ENCODE results near the gene ABLIM2.

The ABLIM2 gene

GRCh38 chr4:8005033-8005808, 153.4 kb downstream of the ABLIM2 start:
- DNase-seq (ENCODE audit: low read depth, low spot score): no peak

- DNase-seq (ENCODE audit: low read depth, low spot score): no peak
Observed at GRCh38 chr4:8004066-8004465, 154.5 kb downstream of the ABLIM2 start.

- DNase-seq (ENCODE audit: low read depth, low spot score): no peak
Observed at GRCh38 chr4:8002525-8003309, 155.9 kb downstream of the ABLIM2 start.

GRCh38 chr4:8001564-8002355, 156.9 kb downstream of the ABLIM2 start:
- DNase-seq (ENCODE audit: low read depth, low spot score): no peak

- DNase-seq (ENCODE audit: low read depth, low spot score): no peak
Observed at GRCh38 chr4:8000721-8001491, 157.7 kb downstream of the ABLIM2 start.

- no peak for DNase-seq (ENCODE audit: low read depth, low spot score)
Observed at GRCh38 chr4:8000247-8000646, 158.4 kb downstream of the ABLIM2 start.

- no peak for DNase-seq (ENCODE audit: low read depth, low spot score)
Observed at GRCh38 chr4:7999695-8000094, 158.9 kb downstream of the ABLIM2 start.

- DNase-seq (ENCODE audit: low read depth, low spot score): no peak
Observed at GRCh38 chr4:7999279-7999678, 159.3 kb downstream of the ABLIM2 start.

GRCh38 chr4:7998447-7998846, 160.2 kb downstream of the ABLIM2 start:
- no peak for DNase-seq (ENCODE audit: low read depth, low spot score)

GRCh38 chr4:7995866-7996265, 162.7 kb downstream of the ABLIM2 start:
- no peak for DNase-seq (ENCODE audit: low read depth, low spot score)

- no peak for DNase-seq (ENCODE audit: low read depth, low spot score)
Observed at GRCh38 chr4:7995135-7995534, 163.5 kb downstream of the ABLIM2 start.

- no peak for DNase-seq (ENCODE audit: low read depth, low spot score)
Observed at GRCh38 chr4:7993671-7994070, 164.9 kb downstream of the ABLIM2 start.

- no peak for DNase-seq (ENCODE audit: low read depth, low spot score)
Observed at GRCh38 chr4:7992846-7993245, 165.8 kb downstream of the ABLIM2 start.

GRCh38 chr4:7990807-7991459, 167.7 kb downstream of the ABLIM2 start:
- DNase-seq (ENCODE audit: low read depth, low spot score): no peak

- no peak for DNase-seq (ENCODE audit: low read depth, low spot score)
Observed at GRCh38 chr4:7989654-7990053, 169.0 kb downstream of the ABLIM2 start.

GRCh38 chr4:7988437-7988836, 170.2 kb downstream of the ABLIM2 start:
- DNase-seq (ENCODE audit: low read depth, low spot score): no peak

- no peak for DNase-seq (ENCODE audit: low read depth, low spot score)
Observed at GRCh38 chr4:7987148-7987989, 171.2 kb downstream of the ABLIM2 start.

- DNase-seq (ENCODE audit: low read depth, low spot score): no peak
Observed at GRCh38 chr4:7985891-7986441, 172.6 kb downstream of the ABLIM2 start.

- DNase-seq (ENCODE audit: low read depth, low spot score): no peak
Observed at GRCh38 chr4:7985072-7985471, 173.5 kb downstream of the ABLIM2 start.
